Epithelial cell of proximal tubule (primary cell): ENCODE results near the gene MTMR3. TPM values are rescaled to one million over a fixed set of nuclear protein-coding genes. Genes with fewer than 3 reads are reported as not detected.
"Not testable (repeated sequence)": the region's sequence is repeated elsewhere in the genome, so short reads cannot be mapped to it uniquely, and the experiment has no call there.

Source experiments
- DNase-seq: peaks from one replicate; pipeline ENCODE4 v3.0.0-alpha.2; 2011; ENCODE audit warnings: low read depth
- H3K4me3 ChIP-seq: 2 replicates; pipeline ENCODE4 v1.5.1; 2011; ENCODE audit warnings: low read depth, mild to moderate bottlenecking, low read length
- CTCF ChIP-seq: conservative IDR thresholded peaks from 2 replicates; pipeline ENCODE4 v1.5.1; 2012; ENCODE audit warnings: low read depth, mild to moderate bottlenecking, low read length
- total RNA-seq: library from RNA; depleted of rRNA; stranded (reverse); fragments of >200 nt; gene quantifications from 2 replicates; pipeline ENCODE4 v1.2.3, GENCODE V29; 2015

Gene MTMR3
- total RNA-seq, 1 donor from 2014 or later: 36.4 TPM

DNA sequence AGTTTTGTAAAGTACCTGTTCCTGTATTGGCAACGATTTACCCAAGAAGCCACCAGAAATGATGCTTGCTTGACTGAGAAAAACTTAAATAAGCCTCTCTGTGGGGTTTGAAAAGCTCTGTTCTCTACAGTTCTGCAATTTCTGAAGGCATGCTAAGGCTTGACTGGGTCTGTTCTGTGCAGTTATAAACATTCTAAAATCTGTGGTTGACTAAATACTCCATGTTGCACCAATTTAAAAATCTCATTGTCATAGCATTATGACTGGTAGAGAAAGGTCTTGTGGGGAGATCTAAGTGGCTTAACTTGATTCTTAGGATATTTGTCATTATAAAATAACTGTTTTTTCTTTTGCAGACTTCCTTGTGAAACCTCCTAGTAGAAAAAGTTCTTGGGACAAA, 73.7 kb downstream of the MTMR3 start:
- no peak for TF ChIP-seq CTCF
- DNase-seq: no peak

GRCh38 chr22:29958170-29958569, 75.2 kb downstream of the MTMR3 start:
- TF ChIP-seq CTCF: no peak
- H3K4me3 ChIP-seq: no peak overlapping the region
- DNase-seq: no peak

More for the DNA sequence above, 73.7 kb downstream of the MTMR3 start:
- H3K4me3 ChIP-seq: no peak overlapping the region

DNA sequence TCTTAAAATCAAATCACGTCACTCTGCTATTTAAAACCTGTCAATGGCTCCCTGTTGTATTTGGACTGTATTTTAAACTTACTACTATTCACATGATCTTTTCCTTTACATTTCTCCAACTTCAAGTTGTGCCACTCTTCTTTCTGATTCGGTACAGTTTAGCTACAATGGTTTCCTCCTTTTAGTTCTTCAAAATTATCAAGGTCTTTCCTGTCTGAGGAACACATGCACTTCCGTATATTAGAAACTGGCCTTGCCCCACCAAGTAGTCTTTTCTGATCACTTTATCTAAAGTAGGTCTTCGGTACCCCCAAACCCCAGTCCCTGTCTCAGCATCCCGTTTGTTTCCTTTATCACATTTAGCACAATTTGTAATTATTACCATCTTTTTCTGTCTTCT, 81.8 kb downstream of the MTMR3 start:
- TF ChIP-seq CTCF: no peak
- no peak for DNase-seq
- H3K4me3 ChIP-seq: no peak overlapping the region

- no peak for DNase-seq
- H3K4me3 ChIP-seq: no peak overlapping the region
- no peak for TF ChIP-seq CTCF
These were observed 84.5 kb downstream of the MTMR3 start for GRCh38 chr22:29967461-29967860.

GRCh38 chr22:29971607-29972006, 88.6 kb downstream of the MTMR3 start:
- no peak for TF ChIP-seq CTCF
- H3K4me3 ChIP-seq: no peak overlapping the region
- DNase-seq: no peak

DNA sequence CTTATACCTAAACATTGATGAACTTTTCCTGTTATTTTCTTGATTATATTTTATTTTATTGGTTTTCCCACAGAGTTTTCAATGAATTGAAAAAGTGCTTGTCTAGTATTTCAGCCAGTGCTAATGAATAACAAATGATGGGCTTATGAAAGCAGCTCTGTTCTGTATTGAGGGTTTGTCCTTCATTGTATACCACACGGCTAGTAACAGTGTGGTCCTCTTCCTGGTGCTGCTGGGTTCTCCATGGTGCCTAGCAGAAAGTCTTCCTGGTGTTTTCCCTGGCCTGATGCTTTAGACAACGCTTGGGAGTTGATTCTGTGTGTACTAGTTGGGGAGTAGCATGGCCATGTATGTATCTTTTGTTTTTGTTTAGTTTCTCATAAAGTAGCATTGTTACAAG, 89.1 kb downstream of the MTMR3 start:
- DNase-seq: no peak
- no peak for TF ChIP-seq CTCF
- H3K4me3 ChIP-seq: no peak overlapping the region

DNA sequence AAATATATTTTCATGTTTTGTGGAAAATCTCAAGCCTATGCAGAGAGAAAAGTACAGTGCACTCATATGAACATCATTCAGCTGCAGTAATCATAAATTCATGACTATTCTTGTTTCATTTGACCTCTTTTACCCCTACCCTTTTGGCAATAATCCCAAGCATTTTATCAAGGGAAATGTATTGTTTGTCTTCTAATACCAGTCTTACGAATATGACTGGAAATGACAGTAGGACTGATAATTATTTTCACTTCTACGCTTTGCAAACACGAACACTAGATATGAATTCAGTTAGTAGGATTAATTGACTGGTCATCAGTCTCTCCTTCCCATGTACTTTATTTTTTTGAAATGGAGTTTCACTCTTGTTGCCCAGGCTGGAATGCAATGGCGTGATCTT, 90.3 kb downstream of the MTMR3 start:
- no peak for DNase-seq
- TF ChIP-seq CTCF: no peak
- no peak overlapping the region for H3K4me3 ChIP-seq

GRCh38 chr22:29973680-29974079, 90.7 kb downstream of the MTMR3 start:
- not testable (repeated sequence) for DNase-seq, H3K4me3 ChIP-seq
